Activated T-cell treated with anti-CD3 and anti-CD28 coated beads for 1 hour (primary cell): ENCODE data around the gene C1orf159.

Experiments
- DNase-seq: peaks from one replicate; pipeline ENCODE4 v3.0.0-alpha.2; 2020; ENCODE audit warnings: low read depth

The C1orf159 gene

DNA sequence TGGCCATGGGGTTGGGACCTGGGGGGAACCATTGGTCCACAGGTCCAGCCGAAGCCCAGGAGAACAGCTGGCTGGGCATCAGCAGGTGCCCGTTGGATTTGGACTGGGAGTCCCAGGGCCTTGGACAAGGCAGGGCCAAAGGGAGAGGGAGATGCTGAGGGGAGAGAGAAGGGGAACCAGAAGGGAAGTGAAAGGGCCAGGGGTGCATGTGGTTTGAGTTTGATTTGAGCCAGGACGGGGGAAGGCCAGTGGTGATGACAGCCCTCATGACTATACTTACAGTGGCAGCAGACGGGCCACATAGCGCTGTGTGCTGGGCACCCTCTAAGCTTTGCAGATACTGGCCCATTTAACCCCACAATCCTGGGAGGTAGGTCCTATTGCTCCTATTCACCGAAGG is 77.2 kb downstream of the C1orf159 start:
- no peak for DNase-seq

DNA sequence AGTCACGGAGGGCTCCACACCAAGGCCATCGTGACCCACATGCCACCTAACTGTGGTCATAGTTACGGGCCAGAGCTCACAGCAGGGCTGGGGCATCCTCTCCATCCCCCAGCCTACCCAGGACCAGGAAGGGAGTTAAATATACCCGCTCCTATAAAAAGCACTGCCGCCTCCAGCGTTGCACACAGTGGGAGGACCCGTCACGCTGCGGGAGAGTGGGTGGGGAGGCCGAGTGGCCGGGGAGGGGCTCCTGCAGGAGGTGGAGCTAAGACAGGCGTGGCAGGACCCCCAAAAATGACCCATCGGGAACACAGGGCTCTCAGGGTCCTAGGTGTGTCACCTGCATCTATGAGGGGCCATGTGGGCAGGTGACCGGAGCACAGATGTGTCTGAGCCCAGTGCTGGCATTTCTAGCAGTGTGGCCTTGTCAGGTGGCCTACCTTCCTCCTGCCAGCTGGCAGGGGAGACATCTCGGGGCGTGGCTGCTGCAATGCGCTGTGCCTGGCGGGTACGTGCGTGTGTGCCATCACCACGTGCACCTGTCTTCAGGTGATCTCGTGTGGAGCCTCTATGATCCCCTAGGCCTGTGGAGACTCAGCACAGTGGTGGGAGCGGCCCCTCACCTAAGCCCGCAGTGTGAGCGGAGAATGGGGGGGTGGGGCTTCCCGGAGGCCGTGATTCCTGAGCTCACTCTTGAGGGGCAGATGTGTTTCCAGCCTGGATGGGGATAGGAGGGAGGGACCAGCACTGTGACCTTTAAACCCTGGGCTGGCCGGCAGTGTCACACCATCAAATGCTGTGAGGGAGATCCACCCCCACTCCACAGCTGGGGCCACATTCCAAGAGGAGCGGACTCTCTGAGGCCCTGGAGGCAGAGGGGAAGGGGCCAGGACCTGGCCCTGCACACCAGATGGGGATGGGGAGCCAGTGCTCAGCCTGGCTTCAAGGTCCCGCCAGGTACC is 78.2 kb downstream of the C1orf159 start:
- DNase-seq: no peak

DNA sequence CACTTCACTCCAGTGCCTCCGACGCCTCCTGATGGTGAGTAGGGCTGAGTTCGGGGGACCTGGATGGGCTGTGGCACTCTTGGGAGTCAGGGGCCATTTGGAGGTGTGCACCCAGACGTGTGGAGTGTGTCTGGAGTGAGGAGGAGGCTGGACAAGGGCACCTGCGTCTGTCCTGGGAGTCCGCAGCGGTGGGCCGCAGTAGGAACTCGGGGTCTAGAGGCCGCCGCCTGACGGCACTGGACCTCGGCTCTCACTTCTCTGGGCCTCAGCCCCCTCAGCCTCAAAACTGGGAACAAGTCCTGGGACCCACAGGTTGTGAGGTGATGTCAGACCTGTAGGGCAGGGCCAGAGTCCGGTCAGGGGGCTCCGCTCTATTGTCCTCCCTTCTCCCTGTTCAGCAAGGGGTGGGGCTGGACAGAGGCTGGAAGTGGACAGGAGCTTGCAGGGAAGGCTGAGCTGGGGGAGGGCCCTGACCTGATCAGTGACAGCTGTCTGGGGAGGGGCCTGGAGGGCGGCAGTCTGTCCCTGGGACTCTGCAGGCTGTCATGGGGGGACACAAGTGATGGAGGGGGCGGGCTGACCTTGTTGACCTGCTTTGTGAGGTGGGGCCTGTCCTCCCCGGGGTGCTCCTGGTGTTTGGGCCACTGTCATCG is 80.5 kb downstream of the C1orf159 start:
- DNase-seq: no peak

DNA sequence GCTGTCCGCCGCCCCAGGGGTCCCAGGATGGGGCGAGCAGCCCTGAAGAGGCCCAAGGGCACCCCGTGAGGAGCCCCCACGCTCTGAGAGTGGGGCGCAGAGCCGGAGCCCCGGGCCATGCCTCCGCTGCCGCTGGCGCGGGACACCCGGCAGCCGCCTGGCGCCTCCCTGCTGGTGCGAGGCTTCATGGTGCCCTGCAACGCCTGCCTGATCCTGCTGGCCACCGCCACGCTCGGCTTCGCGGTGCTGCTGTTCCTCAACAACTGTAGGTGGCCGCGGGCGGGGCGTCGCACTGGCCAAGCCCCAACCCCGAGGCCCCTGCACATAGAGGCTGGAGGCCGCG is 81.5 kb downstream of the C1orf159 start:
- DNase-seq: no peak

DNA sequence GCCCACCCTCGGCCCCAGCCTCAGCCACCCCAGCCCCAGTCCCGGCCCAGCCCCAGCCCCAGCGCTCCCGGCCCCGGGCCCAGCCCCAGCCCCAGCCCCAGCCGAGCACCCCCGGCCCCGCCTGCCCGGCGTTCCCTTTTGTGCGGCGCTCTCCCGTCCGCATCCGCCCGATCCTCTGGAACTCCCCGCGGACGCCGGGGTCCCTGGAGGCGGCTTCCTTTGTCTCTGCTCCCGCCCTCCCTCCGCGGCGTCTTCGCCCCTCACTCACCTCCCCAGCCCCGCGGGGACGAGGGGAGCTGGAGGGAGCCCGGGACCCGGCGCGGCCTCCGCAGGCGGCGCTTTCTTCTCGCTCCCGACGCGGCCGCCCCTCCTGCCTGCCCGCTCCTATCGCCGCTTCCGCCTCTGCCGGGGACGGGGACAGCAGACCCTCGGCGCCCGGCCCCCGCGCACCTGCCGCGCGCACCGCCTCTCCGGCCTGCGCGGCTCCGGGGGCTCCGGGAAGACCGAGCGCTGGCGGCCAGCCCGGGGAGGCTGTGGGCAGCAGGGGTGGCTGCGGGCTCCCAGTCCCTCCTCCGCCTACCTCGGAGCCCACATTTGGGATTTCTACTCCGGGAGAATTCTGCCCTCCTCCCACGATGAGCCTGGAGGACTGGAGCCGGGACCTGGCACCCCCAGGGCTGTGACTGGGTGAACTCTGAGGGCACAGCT is 82.0 kb downstream of the C1orf159 start:
- DNase-seq: no peak

DNA sequence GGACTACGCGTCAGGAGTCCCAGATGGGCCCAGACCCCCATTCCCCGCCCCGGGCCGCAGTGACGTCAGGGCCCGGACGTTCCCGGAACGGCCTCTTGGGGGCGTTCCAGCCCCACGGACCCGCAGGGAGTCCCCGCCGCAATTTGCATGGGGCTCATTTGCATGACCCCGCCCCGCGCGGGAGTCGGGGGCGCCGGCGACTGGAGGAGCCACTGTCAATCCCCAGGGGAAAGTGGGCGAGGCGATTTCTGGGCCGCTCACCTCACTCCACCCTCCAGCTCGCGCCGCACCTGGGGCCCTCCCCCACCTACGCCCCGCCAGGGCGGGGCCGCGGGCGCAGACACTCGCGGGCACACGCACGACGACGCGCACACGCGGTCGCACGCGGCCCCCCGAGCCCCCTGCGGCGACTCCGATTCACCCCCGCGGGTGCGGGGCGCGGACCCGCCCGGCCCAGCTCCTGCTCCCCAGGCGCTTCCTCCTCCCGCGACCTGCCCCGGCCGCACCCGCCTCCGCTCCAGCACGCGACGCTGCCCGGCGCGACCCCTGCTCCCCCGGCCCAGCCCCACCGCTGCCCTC is 82.8 kb downstream of the C1orf159 start:
- DNase-seq: peak; percentile 68

DNA sequence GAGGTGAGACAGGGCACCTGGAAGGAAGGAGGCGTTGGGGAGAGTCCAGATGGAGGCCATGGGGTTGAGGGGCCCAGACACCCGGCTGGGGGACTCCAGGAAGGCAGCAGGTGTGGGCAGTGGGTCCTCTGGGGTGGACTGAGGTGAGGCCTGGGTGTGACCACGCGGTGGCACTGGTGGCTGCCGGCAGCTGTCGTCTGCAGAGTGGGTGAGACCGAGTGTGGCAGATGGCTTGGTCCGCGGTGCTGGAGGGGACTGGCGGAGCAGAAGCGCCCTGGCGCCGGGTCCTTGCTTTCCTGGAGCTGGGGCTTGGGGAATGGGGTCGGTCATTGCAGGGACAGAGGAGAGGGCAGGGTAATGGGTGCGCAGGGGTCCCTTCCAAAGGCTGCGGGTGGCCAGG is 83.5 kb downstream of the C1orf159 start:
- no peak for DNase-seq
